Dendritic cell treated with granulocyte-macrophage colony-stimulating factor and Interleukin-4, amounts not matched to agents 40 ng/mL and 50 ng/mL, for 4 days (primary cell): Measurements from ENCODE around the gene THBS1.

ENCODE experiments used
- H3K27ac Mint-ChIP-seq: one replicate; pipeline ENCODE4 v1.8.0; 2022; ENCODE audit warnings: mild to moderate bottlenecking, mixed read lengths
- H3K27me3 Mint-ChIP-seq: one replicate; pipeline ENCODE4 v1.8.0; 2022; ENCODE audit warnings: mild to moderate bottlenecking, mixed read lengths
- H3K36me3 Mint-ChIP-seq: one replicate; pipeline ENCODE4 v1.8.0; 2022; ENCODE audit warnings: low read depth, mixed read lengths
- H3K4me1 Mint-ChIP-seq: one replicate; pipeline ENCODE4 v1.8.0; 2022; ENCODE audit warnings: low read depth, mixed read lengths
- H3K4me3 Mint-ChIP-seq: one replicate; pipeline ENCODE4 v1.8.0; 2022; ENCODE audit warnings: mild to moderate bottlenecking, moderate library complexity, mixed read lengths
- H3K9me3 Mint-ChIP-seq: one replicate; pipeline ENCODE4 v1.8.0; 2022; ENCODE audit warnings: mixed read lengths
- intact Hi-C: fragments of 100-400 bp; cut with micrococcal nuclease; formaldehyde crosslinking; loops from one replicate; pipeline ENCODE4 v1.15.0; 2022

The THBS1 gene

GRCh38 chr15:39597751-39598185, 16.9 kb downstream of the THBS1 start:
- intact Hi-C loops: no loop called here

GRCh38 chr15:39598186-39598850, 17.4 kb downstream of the THBS1 start:
- intact Hi-C loops: no loop called here
- no peak overlapping the region for H3K4me3 Mint-ChIP-seq

More at GRCh38 chr15:39597751-39598185, 16.9 kb downstream of the THBS1 start:
- no peak overlapping the region for H3K4me3 Mint-ChIP-seq
- no peak overlapping the region for H3K27ac Mint-ChIP-seq
- no peaks in the 10 kb centered on the region for H3K27me3 Mint-ChIP-seq
- H3K4me1 Mint-ChIP-seq: no peaks in the 10 kb centered on the region
- H3K36me3 Mint-ChIP-seq: peaks cover 15% of the 10 kb centered on the region
- H3K9me3 Mint-ChIP-seq: no peaks in the 10 kb centered on the region

GRCh38 chr15:39598958-39599845, 18.3 kb downstream of the THBS1 start:
- H3K27me3 Mint-ChIP-seq: no peaks in the 10 kb centered on the region
- H3K9me3 Mint-ChIP-seq: no peaks in the 10 kb centered on the region
- intact Hi-C loops: no loop called here
- H3K4me3 Mint-ChIP-seq: no peak overlapping the region
- peaks cover under 1% of the 10 kb centered on the region for H3K36me3 Mint-ChIP-seq
- H3K27ac Mint-ChIP-seq: no peak overlapping the region
- no peaks in the 10 kb centered on the region for H3K4me1 Mint-ChIP-seq

More at GRCh38 chr15:39598186-39598850, 17.4 kb downstream of the THBS1 start:
- H3K9me3 Mint-ChIP-seq: no peaks in the 10 kb centered on the region
- no peaks in the 10 kb centered on the region for H3K4me1 Mint-ChIP-seq
- peaks cover 9% of the 10 kb centered on the region for H3K36me3 Mint-ChIP-seq
- no peak overlapping the region for H3K27ac Mint-ChIP-seq
- H3K27me3 Mint-ChIP-seq: no peaks in the 10 kb centered on the region

GRCh38 chr15:39599871-39600270, 19.0 kb downstream of the THBS1 start:
- Mint-ChIP-seq H3K27ac (no peak overlapping the region), H3K9me3 (no peaks in the 10 kb centered on the region), H3K4me3 (no peak overlapping the region), H3K36me3 (no peaks in the 10 kb centered on the region), H3K4me1 (no peaks in the 10 kb centered on the region), H3K27me3 (no peaks in the 10 kb centered on the region)
- intact Hi-C loops: no loop called here

- Mint-ChIP-seq H3K27me3 (no peaks in the 10 kb centered on the region), H3K9me3 (no peaks in the 10 kb centered on the region), H3K27ac (no peak overlapping the region), H3K4me3 (no peak overlapping the region), H3K36me3 (no peaks in the 10 kb centered on the region), H3K4me1 (no peaks in the 10 kb centered on the region)
- intact Hi-C loops: no loop called here
Observed at GRCh38 chr15:39602143-39602542, 21.3 kb downstream of the THBS1 start.

- Mint-ChIP-seq H3K36me3 (no peaks in the 10 kb centered on the region), H3K27ac (no peak overlapping the region), H3K4me3 (no peak overlapping the region), H3K4me1 (no peaks in the 10 kb centered on the region), H3K27me3 (no peaks in the 10 kb centered on the region), H3K9me3 (peaks cover 19% of the 10 kb centered on the region)
- intact Hi-C loops: no loop called here
Observed at GRCh38 chr15:39605146-39605545, 24.3 kb downstream of the THBS1 start.

- Mint-ChIP-seq H3K4me1 (no peaks in the 10 kb centered on the region), H3K4me3 (no peak overlapping the region), H3K27ac (no peak overlapping the region), H3K9me3 (peaks cover 41% of the 10 kb centered on the region), H3K27me3 (no peaks in the 10 kb centered on the region), H3K36me3 (no peaks in the 10 kb centered on the region)
- intact Hi-C loops: no loop called here
Observed at GRCh38 chr15:39608185-39609139, 27.6 kb downstream of the THBS1 start.

- intact Hi-C loops: no loop called here
- no peaks in the 10 kb centered on the region for H3K27me3 Mint-ChIP-seq
Observed at GRCh38 chr15:39609166-39609916, 28.5 kb downstream of the THBS1 start.

GRCh38 chr15:39610665-39611064, 29.8 kb downstream of the THBS1 start:
- intact Hi-C loops: no loop called here
- H3K36me3 Mint-ChIP-seq: no peaks in the 10 kb centered on the region
- H3K27me3 Mint-ChIP-seq: no peaks in the 10 kb centered on the region
- no peak overlapping the region for H3K4me3 Mint-ChIP-seq
- H3K9me3 Mint-ChIP-seq: peaks cover 41% of the 10 kb centered on the region
- peaks cover 7% of the 10 kb centered on the region for H3K4me1 Mint-ChIP-seq
- H3K27ac Mint-ChIP-seq: no peak overlapping the region

More at GRCh38 chr15:39609166-39609916, 28.5 kb downstream of the THBS1 start:
- H3K4me1 Mint-ChIP-seq: peaks cover 7% of the 10 kb centered on the region
- peaks cover 41% of the 10 kb centered on the region for H3K9me3 Mint-ChIP-seq
- no peak overlapping the region for H3K27ac Mint-ChIP-seq
- H3K4me3 Mint-ChIP-seq: no peak overlapping the region
- H3K36me3 Mint-ChIP-seq: no peaks in the 10 kb centered on the region

- peaks cover 41% of the 10 kb centered on the region for H3K9me3 Mint-ChIP-seq
- intact Hi-C loops: no loop called here
- no peak overlapping the region for H3K4me3 Mint-ChIP-seq
- H3K27ac Mint-ChIP-seq: no peak overlapping the region
- no peaks in the 10 kb centered on the region for H3K36me3 Mint-ChIP-seq
- peaks cover 13% of the 10 kb centered on the region for H3K4me1 Mint-ChIP-seq
- H3K27me3 Mint-ChIP-seq: no peaks in the 10 kb centered on the region
Observed at GRCh38 chr15:39613271-39613670, 32.4 kb downstream of the THBS1 start.

GRCh38 chr15:39613861-39614260, 33.0 kb downstream of the THBS1 start:
- Mint-ChIP-seq H3K27ac (no peak overlapping the region), H3K9me3 (peaks cover 35% of the 10 kb centered on the region), H3K27me3 (no peaks in the 10 kb centered on the region), H3K36me3 (no peaks in the 10 kb centered on the region), H3K4me3 (no peak overlapping the region), H3K4me1 (peaks cover 13% of the 10 kb centered on the region)
- intact Hi-C loops: no loop called here

GRCh38 chr15:39616731-39617455, 36.0 kb downstream of the THBS1 start:
- Mint-ChIP-seq H3K27me3 (no peaks in the 10 kb centered on the region), H3K27ac (no peak overlapping the region), H3K9me3 (peaks cover 4% of the 10 kb centered on the region), H3K36me3 (no peaks in the 10 kb centered on the region), H3K4me3 (no peak overlapping the region), H3K4me1 (peaks cover 13% of the 10 kb centered on the region)
- intact Hi-C loops: no loop called here
